MCF 10A (cell line): ENCODE results near the gene HDAC10. TPM values are rescaled to one million over a fixed set of nuclear protein-coding genes. Genes with fewer than 3 reads are reported as not detected.

Experiments used
- BruUV-seq: library from RNA; stranded (reverse); fragments of 400-500 nt; replicated peaks from 2 replicates; lab custom pipeline; 2021; lab: Mats Ljungman, UMichigan
- CTCF ChIA-PET: fragments of 300-600 bp; sonication (Branson Sonifier 250); formaldehyde crosslinking; extraction: SDS; loops from one replicate; lab custom pipeline; 2021; ENCODE audit warnings: antibody characterized with exemption, inconsistent platforms; lab: Yijun Ruan, JAX
- POLR2A ChIA-PET: fragments of 300-600, 350-650 bp; sonication (Branson Sonifier 250); formaldehyde crosslinking; extraction: SDS; loops from one replicate; lab custom pipeline; 2020; ENCODE audit warnings: antibody characterized with exemption, inconsistent platforms; lab: Yijun Ruan, JAX
- DNase-seq: peaks from one replicate; pipeline ENCODE4 v3.0.0-alpha.2; 2018; ENCODE audit not compliant: unreplicated experiment
- H3K27ac Mint-ChIP-seq: one replicate; pipeline ENCODE4 v1.8.0; 2022; ENCODE audit warnings: mild to moderate bottlenecking, low read depth, mixed read lengths; ENCODE audit not compliant: unreplicated experiment
- H3K27me3 Mint-ChIP-seq: one replicate; pipeline ENCODE4 v1.8.0; 2022; ENCODE audit warnings: mixed read lengths; ENCODE audit not compliant: insufficient read depth, unreplicated experiment
- H3K36me3 Mint-ChIP-seq: one replicate; pipeline ENCODE4 v1.8.0; 2022; ENCODE audit warnings: mild to moderate bottlenecking, moderate library complexity, mixed read lengths; ENCODE audit not compliant: insufficient read depth, unreplicated experiment
- H3K4me1 Mint-ChIP-seq: one replicate; pipeline ENCODE4 v1.8.0; 2022; ENCODE audit warnings: mixed read lengths; ENCODE audit not compliant: insufficient read depth, unreplicated experiment
- H3K4me3 Mint-ChIP-seq: one replicate; pipeline ENCODE4 v1.8.0; 2022; ENCODE audit warnings: mild to moderate bottlenecking, moderate library complexity, mixed read lengths; ENCODE audit not compliant: unreplicated experiment
- H3K9me3 Mint-ChIP-seq: one replicate; pipeline ENCODE4 v1.8.0; 2022; ENCODE audit warnings: mixed read lengths; ENCODE audit not compliant: unreplicated experiment
- CTCF ChIP-seq: fragments of 200-600 bp; IDR thresholded peaks from one replicate; pipeline ENCODE4 v1.8.0; 2022; ENCODE audit warnings: antibody characterized with exemption, mild to moderate bottlenecking; ENCODE audit not compliant: unreplicated experiment
- intact Hi-C: fragments of 100-400 bp; cut with micrococcal nuclease; formaldehyde crosslinking; loops from 2 replicates; pipeline ENCODE4 v1.14.1; 2022
- total RNA-seq: library from RNA; stranded (reverse); gene quantifications from 2 replicates; pipeline ENCODE4 v1.2.3, GENCODE V29; 2022

Gene HDAC10
- total RNA-seq, 1 experiment from 2014 or later: 27.5 TPM

- POLR2A ChIA-PET: no interaction called here
- no peaks in the 10 kb centered on the region for H3K27me3 Mint-ChIP-seq
- H3K36me3 Mint-ChIP-seq: peaks cover 10% of the 10 kb centered on the region
- no TSS peak for BruUV-seq
- no peaks in the 10 kb centered on the region for H3K9me3 Mint-ChIP-seq
- H3K4me1 Mint-ChIP-seq: peaks cover under 1% of the 10 kb centered on the region
- no peak for TF ChIP-seq CTCF
- CTCF ChIA-PET: no interaction called here
- H3K27ac Mint-ChIP-seq: no peak overlapping the region
- H3K4me3 Mint-ChIP-seq: no peak overlapping the region
- no peak for DNase-seq
- intact Hi-C loops: no loop called here
Measured at GRCh38 chr22:50257041-50257440, 6.0 kb upstream of the HDAC10 start.

DNA sequence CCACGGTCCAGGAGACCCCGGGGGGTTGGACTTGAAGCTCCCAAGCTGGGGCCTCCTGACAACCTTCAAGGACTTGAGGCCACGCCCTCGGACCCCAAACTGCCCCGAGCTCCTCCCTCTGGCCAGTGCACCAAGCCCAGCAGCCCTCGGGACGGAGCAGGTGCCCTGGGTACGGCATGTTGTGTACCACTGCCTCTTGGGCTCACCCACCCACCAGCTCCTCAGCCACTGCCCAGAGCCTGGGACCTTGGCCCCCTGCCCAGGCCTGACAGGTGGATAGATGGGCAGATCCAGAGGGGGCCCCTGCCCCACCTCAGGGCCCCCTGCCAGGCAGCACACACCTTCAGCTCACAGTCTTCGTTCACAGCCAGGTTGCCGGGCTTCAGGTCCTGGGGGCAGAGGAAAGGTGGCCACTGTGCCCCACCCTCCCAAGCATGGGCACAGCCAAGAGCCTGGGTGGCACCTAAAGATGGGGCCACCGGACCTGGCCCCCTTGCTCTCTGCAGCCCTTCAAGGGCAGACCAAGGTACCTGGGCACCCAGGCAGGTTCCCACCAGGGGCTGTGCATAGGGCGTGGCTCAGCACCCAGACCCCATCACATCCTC, 5.3 kb upstream of the HDAC10 start:
- TF ChIP-seq CTCF: no peak
- Mint-ChIP-seq H3K4me3 (no peak overlapping the region), H3K27me3 (no peaks in the 10 kb centered on the region), H3K36me3 (peaks cover 10% of the 10 kb centered on the region), H3K9me3 (no peaks in the 10 kb centered on the region), H3K27ac (no peak overlapping the region), H3K4me1 (no peaks in the 10 kb centered on the region)
- POLR2A ChIA-PET: no interaction called here
- CTCF ChIA-PET: interaction anchor here (1.0 kb wide), 1 partner anchor 84 kb away, joined by 6 read pairs; no protein-coding TSS in a partner anchor
- BruUV-seq: no TSS peak
- intact Hi-C loops: no loop called here
- DNase-seq: no peak

DNA sequence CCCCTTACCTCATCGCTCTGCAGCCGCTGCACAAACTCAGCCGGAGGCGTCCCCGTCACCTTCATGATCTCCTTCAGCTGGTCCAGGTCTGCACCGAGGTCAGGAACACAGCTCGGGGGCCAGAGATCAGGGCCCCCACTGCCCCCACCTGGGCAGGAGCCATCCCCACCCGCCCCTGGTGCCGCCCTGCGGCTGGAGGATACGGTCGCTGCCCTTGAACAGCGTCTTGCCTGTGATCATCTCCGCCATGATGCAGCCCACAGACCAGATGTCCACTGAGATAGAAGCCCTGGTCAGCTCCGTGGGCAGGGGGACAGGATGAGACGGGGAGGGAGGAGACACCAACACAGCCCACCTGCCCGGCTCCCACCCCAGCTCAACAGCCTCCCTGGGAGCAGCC, 4.5 kb upstream of the HDAC10 start:
- BruUV-seq: no TSS peak
- CTCF ChIA-PET: interaction anchor here (0.5 to 1.0 kb wide), 2 partner anchors 19 to 85 kb away, joined by 3 to 6 read pairs; no protein-coding TSS in a partner anchor
- no peak overlapping the region for H3K27ac Mint-ChIP-seq
- intact Hi-C loops: no loop called here
- H3K36me3 Mint-ChIP-seq: peaks cover 10% of the 10 kb centered on the region
- no peaks in the 10 kb centered on the region for H3K27me3 Mint-ChIP-seq
- no peaks in the 10 kb centered on the region for H3K4me1 Mint-ChIP-seq
- H3K4me3 Mint-ChIP-seq: no peak overlapping the region
- no peak for TF ChIP-seq CTCF
- H3K9me3 Mint-ChIP-seq: no peaks in the 10 kb centered on the region
- POLR2A ChIA-PET: no interaction called here
- DNase-seq: no peak

DNA sequence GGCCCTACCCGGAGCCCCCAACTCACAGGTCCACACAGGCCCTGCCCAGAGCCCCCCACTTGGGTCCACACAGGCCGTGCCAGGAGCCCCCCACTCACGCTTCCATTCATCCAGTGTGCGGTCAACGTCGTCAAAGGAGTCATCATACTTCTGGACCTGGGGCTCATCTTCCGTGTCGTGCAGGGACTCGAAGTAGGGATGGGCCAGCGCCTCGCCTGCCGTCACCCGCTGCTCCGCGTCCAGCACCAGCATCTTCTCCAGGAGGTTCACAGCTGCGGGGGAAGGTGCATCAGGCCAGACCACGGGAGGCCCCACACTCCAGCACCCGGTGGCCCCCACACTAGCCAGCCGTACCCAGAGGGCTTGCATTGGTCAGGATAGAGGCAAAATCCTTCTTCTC, 4.0 kb upstream of the HDAC10 start:
- H3K27ac Mint-ChIP-seq: no peak overlapping the region
- no TSS peak for BruUV-seq
- intact Hi-C loops: no loop called here
- TF ChIP-seq CTCF: no peak
- H3K36me3 Mint-ChIP-seq: peaks cover 10% of the 10 kb centered on the region
- POLR2A ChIA-PET: interaction anchor here (1.3 kb wide), 1 partner anchor 11 kb away, joined by 3 read pairs; no protein-coding TSS in a partner anchor
- no peaks in the 10 kb centered on the region for H3K4me1 Mint-ChIP-seq
- H3K9me3 Mint-ChIP-seq: no peaks in the 10 kb centered on the region
- H3K27me3 Mint-ChIP-seq: no peaks in the 10 kb centered on the region
- H3K4me3 Mint-ChIP-seq: no peak overlapping the region
- CTCF ChIA-PET: interaction anchor here (1.0 kb wide), 1 partner anchor 86 kb away, joined by 6 read pairs; no protein-coding TSS in a partner anchor
- DNase-seq: no peak
